Fibroblast of upper back skin (primary cell): ENCODE measurements around the gene ZMYM4.
A peak's percentile ranks its signal among the peaks of the same experiment; 100 is the strongest.
"Not testable (repeated sequence)": the region's sequence is repeated elsewhere in the genome, so short reads cannot be mapped to it uniquely, and the experiment has no call there.

Experiments used
- DNase-seq: peaks from one replicate; pipeline ENCODE4 v3.0.0-alpha.2; 2013

Gene ZMYM4

GRCh38 chr1:35268282-35269200 lies at the start of gene ZMYM4:
Gene ZMYM4 (plus strand): TSS chr1:35268709. CDS start chr1:35269047, 338 bp downstream.
- DNase-seq: peak; percentile 99

- DNase-seq: no peak
Measured at GRCh38 chr1:35220976-35221375, 47.5 kb upstream of the ZMYM4 start.

- DNase-seq: peak; percentile 79
Measured at GRCh38 chr1:35222322-35223083, 46.0 kb upstream of the ZMYM4 start.

- DNase-seq: no peak
Measured at GRCh38 chr1:35223084-35223630, 45.4 kb upstream of the ZMYM4 start.

GRCh38 chr1:35226546-35226945 lies 42.0 kb upstream of the ZMYM4 start:
- DNase-seq: no peak

- DNase-seq: no peak
Measured at GRCh38 chr1:35229587-35230360, 38.7 kb upstream of the ZMYM4 start.

GRCh38 chr1:35231287-35231686 lies 37.2 kb upstream of the ZMYM4 start:
- no peak for DNase-seq

- DNase-seq: not testable (repeated sequence)
Measured at GRCh38 chr1:35236772-35237171, 31.7 kb upstream of the ZMYM4 start.

- DNase-seq: no peak
Measured at GRCh38 chr1:35243691-35244090, 24.8 kb upstream of the ZMYM4 start.

- no peak for DNase-seq
Measured at GRCh38 chr1:35247256-35247655, 21.3 kb upstream of the ZMYM4 start.

- DNase-seq: no peak
Measured at GRCh38 chr1:35253941-35254340, 14.6 kb upstream of the ZMYM4 start.

- DNase-seq: no peak
Measured at GRCh38 chr1:35255276-35255675, 13.2 kb upstream of the ZMYM4 start.

- DNase-seq: no peak
Measured at GRCh38 chr1:35259561-35259960, 8.9 kb upstream of the ZMYM4 start.

GRCh38 chr1:35261412-35262120 lies 6.9 kb upstream of the ZMYM4 start:
- no peak for DNase-seq

GRCh38 chr1:35264035-35264434 lies 4.5 kb upstream of the ZMYM4 start:
- DNase-seq: no peak

GRCh38 chr1:35264871-35265270 lies 3.6 kb upstream of the ZMYM4 start:
- peak; percentile 37 for DNase-seq

GRCh38 chr1:35266306-35266705 lies 2.2 kb upstream of the ZMYM4 start:
- no peak for DNase-seq

- DNase-seq: no peak
Measured at GRCh38 chr1:35269201-35269988, 886 bp downstream of the ZMYM4 start.

GRCh38 chr1:35269989-35270289 lies 1.4 kb downstream of the ZMYM4 start:
- no peak for DNase-seq

GRCh38 chr1:35270836-35271235 lies 2.3 kb downstream of the ZMYM4 start:
- DNase-seq: no peak

- DNase-seq: no peak
Measured at GRCh38 chr1:35274197-35274596, 5.7 kb downstream of the ZMYM4 start.
